Endothelial cell (in vitro differentiated cells): ENCODE data around the gene WSCD2. TPM values are rescaled to one million over a fixed set of nuclear protein-coding genes. Genes with fewer than 3 reads are reported as not detected.

Source experiments
- DNase-seq: peaks from one replicate; pipeline ENCODE4 v3.0.0; 2021; ENCODE audit warnings: low spot score
- H3K27ac Mint-ChIP-seq: one replicate; pipeline ENCODE4 v1.8.0; 2021; ENCODE audit warnings: mixed read lengths, inconsistent platforms; ENCODE audit not compliant: unreplicated experiment
- H3K27me3 Mint-ChIP-seq: one replicate; pipeline ENCODE4 v1.8.0; 2021; ENCODE audit warnings: mild to moderate bottlenecking, moderate library complexity, mixed read lengths, inconsistent platforms; ENCODE audit not compliant: unreplicated experiment
- H3K36me3 Mint-ChIP-seq: one replicate; pipeline ENCODE4 v1.8.0; 2021; ENCODE audit warnings: mild to moderate bottlenecking, low read depth, mixed read lengths, inconsistent platforms; ENCODE audit not compliant: unreplicated experiment
- H3K4me1 Mint-ChIP-seq: one replicate; pipeline ENCODE4 v1.8.0; 2021; ENCODE audit warnings: mild to moderate bottlenecking, mixed read lengths, inconsistent platforms; ENCODE audit not compliant: unreplicated experiment
- H3K4me3 Mint-ChIP-seq: one replicate; pipeline ENCODE4 v1.8.0; 2021; ENCODE audit warnings: mild to moderate bottlenecking, mixed read lengths, inconsistent platforms; ENCODE audit not compliant: unreplicated experiment
- H3K9me3 Mint-ChIP-seq: one replicate; pipeline ENCODE4 v1.8.0; 2021; ENCODE audit warnings: mixed read lengths, inconsistent platforms; ENCODE audit not compliant: unreplicated experiment
- CTCF ChIP-seq: fragments of 200-600 bp; sonication (generic); IDR thresholded peaks from one replicate; pipeline ENCODE4 v1.5.0; 2021; ENCODE audit warnings: antibody characterized with exemption; ENCODE audit not compliant: unreplicated experiment
- total RNA-seq: library from RNA; stranded (reverse); fragmentation: NEBNext Ultra II Directional; extraction: Animal tissue kit (Norgen Biotek cat#: 25700); gene quantifications from one replicate; pipeline ENCODE4 v1.2.1, GENCODE V29; 2021; ENCODE audit not compliant: unreplicated experiment

The WSCD2 gene
- total RNA-seq, 1 donor from 2014 or later: not detected

GRCh38 chr12:108157870-108158459, 28.9 kb downstream of the WSCD2 start:
- peaks cover 2% of the 10 kb centered on the region for H3K27me3 Mint-ChIP-seq
- H3K4me3 Mint-ChIP-seq: no peak overlapping the region
- H3K9me3 Mint-ChIP-seq: no peaks in the 10 kb centered on the region
- no peak for TF ChIP-seq CTCF
- peaks cover 2% of the 10 kb centered on the region for H3K4me1 Mint-ChIP-seq
- DNase-seq: no peak
- no peak overlapping the region for H3K27ac Mint-ChIP-seq
- H3K36me3 Mint-ChIP-seq: no peaks in the 10 kb centered on the region

- no peaks in the 10 kb centered on the region for H3K9me3 Mint-ChIP-seq
- no peak for DNase-seq
- H3K27ac Mint-ChIP-seq: no peak overlapping the region
- TF ChIP-seq CTCF: no peak
- H3K36me3 Mint-ChIP-seq: no peaks in the 10 kb centered on the region
- no peak overlapping the region for H3K4me3 Mint-ChIP-seq
- H3K27me3 Mint-ChIP-seq: peaks cover 5% of the 10 kb centered on the region
- H3K4me1 Mint-ChIP-seq: peaks cover 2% of the 10 kb centered on the region
Measured at GRCh38 chr12:108162207-108162606, 33.1 kb downstream of the WSCD2 start.

- H3K4me3 Mint-ChIP-seq: no peak overlapping the region
- H3K4me1 Mint-ChIP-seq: no peaks in the 10 kb centered on the region
- H3K9me3 Mint-ChIP-seq: no peaks in the 10 kb centered on the region
- H3K27ac Mint-ChIP-seq: no peak overlapping the region
- no peaks in the 10 kb centered on the region for H3K36me3 Mint-ChIP-seq
- TF ChIP-seq CTCF: no peak
- peaks cover 11% of the 10 kb centered on the region for H3K27me3 Mint-ChIP-seq
- no peak for DNase-seq
Measured at GRCh38 chr12:108166505-108166904, 37.4 kb downstream of the WSCD2 start.

GRCh38 chr12:108167974-108168373, 38.9 kb downstream of the WSCD2 start:
- H3K4me1 Mint-ChIP-seq: no peaks in the 10 kb centered on the region
- H3K4me3 Mint-ChIP-seq: no peak overlapping the region
- no peak for DNase-seq
- no peaks in the 10 kb centered on the region for H3K36me3 Mint-ChIP-seq
- no peak overlapping the region for H3K27ac Mint-ChIP-seq
- peaks cover 9% of the 10 kb centered on the region for H3K27me3 Mint-ChIP-seq
- no peak for TF ChIP-seq CTCF
- no peaks in the 10 kb centered on the region for H3K9me3 Mint-ChIP-seq

- no peak overlapping the region for H3K27ac Mint-ChIP-seq
- H3K9me3 Mint-ChIP-seq: no peaks in the 10 kb centered on the region
- peaks cover 7% of the 10 kb centered on the region for H3K27me3 Mint-ChIP-seq
Measured at GRCh38 chr12:108169708-108170107, 40.6 kb downstream of the WSCD2 start.

More at GRCh38 chr12:108169708-108170107, 40.6 kb downstream of the WSCD2 start:
- Mint-ChIP-seq H3K4me3 (no peak overlapping the region), H3K4me1 (no peaks in the 10 kb centered on the region), H3K36me3 (no peaks in the 10 kb centered on the region)
- no peak for DNase-seq
- no peak for TF ChIP-seq CTCF
